SW 1271 (cell line): ENCODE measurements around the gene MAP4K4.

Source experiments
- DNase-seq, 2 experiments: peaks; one replicate each; lab custom pipeline; 2025; lab: John Stamatoyannopoulos, UW

The MAP4K4 gene

DNA sequence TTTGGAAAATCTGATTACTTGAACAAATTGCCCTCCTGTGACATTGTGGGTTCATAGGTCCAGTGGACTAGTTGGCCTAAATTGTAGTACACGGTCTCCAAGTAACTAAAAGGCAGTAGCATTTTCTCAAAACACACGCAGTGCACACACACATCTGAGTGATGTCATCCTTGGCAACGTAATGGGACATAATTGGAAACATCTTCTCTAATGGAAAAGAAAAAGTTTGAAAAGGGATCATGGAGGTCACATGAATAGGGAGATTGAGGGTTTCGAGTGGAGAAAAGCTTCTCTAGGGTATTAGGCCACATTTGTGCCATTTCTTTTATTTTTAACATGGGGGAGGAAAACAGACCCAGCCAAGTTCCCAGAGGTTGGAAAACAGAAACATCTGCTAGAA is 93.3 kb downstream of the MAP4K4 start:
- no peak for DNase-seq

- DNase-seq: no peak
Observed at GRCh38 chr2:101792208-101792607, 94.7 kb downstream of the MAP4K4 start.

- DNase-seq: peak in 1 of 2 experiments; percentile 14
Observed at GRCh38 chr2:101793277-101793969, 95.9 kb downstream of the MAP4K4 start.

GRCh38 chr2:101794141-101794540 is 96.6 kb downstream of the MAP4K4 start:
- no peak for DNase-seq

DNA sequence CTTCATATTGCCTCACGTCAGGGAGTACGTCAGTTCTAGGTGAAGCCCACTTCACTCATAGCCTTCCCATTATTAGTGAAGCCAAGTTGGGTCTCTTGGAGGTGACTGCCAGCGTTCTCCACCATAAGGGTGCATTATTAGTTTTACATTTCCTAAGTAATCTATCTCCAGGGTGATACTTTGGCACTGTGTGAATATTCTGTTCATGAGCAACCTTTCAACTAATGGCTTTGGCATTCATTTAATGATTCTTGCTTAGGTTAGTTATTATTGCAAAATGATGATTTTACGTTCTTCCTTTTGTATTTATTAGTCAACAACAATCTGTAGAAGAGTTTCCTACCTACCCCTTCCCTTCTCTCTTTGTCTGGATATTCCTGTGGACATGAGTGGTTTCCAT is 97.5 kb downstream of the MAP4K4 start:
- no peak for DNase-seq

DNA sequence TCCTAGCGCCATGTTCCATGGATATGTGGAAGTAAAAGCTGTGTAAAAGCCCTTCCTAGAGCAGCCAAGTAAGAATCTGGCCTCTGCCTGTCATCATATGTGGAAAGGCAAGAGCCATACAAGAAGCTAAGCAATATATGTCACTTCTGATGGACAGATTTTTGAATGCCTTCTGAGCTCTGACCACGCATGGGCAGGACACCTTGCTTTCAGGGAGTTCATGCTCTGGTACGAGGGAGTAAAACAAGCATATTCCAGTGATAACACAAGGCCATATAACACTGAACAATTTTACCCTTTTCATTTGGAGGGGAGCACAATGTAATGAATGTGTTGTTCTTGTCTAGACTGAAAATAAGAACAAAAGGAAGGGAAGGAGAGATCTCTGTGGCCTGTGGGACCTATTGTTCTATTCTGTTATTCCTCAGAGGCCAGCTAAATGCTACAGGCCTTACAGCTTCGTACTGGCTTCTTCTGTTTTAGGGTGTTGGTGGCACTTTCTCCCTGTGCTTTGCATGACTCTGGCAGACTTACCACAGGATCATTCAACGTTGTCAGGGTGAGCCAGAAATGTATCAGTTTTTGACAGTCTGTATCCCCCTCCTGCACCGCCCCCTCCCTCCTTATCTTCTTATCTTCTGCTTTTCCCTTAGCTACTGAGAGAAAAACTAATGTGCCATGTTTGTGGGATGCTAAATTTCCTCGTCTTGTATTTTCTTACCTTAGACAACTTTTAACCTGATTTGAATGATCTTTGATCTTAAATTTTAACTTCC is 99.5 kb downstream of the MAP4K4 start:
- no peak for DNase-seq

GRCh38 chr2:101801496-101801895 is 104.0 kb downstream of the MAP4K4 start:
- no peak for DNase-seq

DNA sequence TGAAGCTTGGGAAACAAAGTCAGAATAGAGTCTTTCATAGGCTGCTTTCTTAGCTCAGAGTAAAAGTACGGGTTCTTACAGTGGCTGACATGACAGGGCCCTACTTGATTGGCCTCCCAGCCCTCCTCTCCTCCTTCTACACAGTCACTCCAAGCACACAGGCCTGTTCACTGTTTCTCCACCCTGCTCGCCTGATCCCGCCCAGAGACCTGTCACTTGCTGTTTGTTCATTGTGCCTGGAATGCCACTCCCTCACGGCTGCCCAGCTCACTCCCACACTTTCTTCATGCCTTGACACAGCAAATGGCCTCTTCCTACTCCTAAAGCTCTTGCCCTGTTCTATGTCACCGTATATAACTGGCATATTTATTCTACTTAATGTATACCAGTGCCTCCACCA is 104.8 kb downstream of the MAP4K4 start:
- DNase-seq: no peak

DNA sequence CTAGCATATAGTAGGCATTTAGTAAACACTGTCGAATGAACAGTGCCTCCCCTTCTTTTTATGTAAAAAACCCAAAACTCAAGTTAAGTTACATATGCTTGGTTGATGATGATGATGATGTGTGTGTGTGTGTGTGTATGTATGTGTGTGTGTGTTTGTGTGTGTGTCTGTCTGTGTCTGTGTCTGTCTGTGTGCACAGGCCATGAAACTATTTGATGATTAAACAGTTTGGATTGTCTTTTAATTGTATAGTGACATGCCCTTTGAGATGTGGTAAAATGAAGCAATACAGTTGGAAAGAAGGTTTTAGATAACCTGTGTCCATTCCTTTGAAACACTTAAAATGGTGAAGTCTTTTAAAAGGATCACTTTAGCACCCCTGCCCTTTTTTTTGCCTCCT is 105.6 kb downstream of the MAP4K4 start:
- DNase-seq: peak in 1 of 2 experiments; percentile 37

- no peak for DNase-seq
Observed at GRCh38 chr2:101803945-101804696, 106.6 kb downstream of the MAP4K4 start.

DNA sequence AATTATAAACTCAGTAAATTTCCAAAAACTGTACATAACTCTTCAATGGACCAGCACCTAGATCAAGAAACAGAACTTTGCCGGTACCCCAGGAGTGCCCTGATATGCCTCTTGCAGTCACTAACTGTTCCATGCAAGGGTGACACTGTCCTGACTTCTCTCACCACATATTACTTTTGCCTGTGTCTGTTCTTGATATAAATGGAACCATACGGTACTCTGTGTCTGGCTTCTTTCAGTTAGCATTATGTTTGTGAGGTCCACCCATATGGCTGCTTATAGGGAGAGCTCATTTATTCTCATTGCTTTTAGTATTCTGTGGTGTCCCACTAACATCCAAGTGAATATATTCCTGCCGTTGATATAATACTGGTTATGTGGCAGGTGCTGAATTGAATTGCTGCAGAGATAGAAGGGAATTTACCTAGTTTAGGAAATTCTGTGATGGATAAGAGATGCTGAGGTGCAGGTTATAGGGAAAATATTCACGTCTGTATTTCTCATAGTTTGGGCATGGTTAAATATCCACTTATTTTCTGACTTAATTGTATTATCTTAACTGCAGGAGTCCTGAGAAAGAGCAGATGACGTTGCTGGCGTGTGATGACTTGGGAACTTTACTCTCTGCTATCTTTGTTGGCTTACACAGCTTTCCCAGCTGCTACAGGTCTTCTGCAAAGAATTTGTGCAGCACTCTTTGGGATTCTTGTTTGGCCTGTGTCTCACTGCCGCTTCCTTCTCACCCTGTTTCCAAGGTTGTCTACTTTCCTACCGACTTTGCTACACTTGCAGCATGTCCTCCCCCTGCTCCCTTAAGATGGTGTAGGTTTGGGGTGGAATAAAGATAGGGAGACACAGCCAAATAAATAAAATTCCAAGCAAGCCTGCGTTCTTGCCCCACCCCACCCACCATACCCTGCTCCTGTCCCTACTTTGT is 107.9 kb downstream of the MAP4K4 start:
- no peak for DNase-seq

GRCh38 chr2:101806123-101806522 is 108.6 kb downstream of the MAP4K4 start:
- DNase-seq: peak; percentile 66 to 82

- DNase-seq: no peak
Observed at GRCh38 chr2:101806701-101807100, 109.2 kb downstream of the MAP4K4 start.

- DNase-seq: no peak
Observed at GRCh38 chr2:101807242-101807641, 109.7 kb downstream of the MAP4K4 start.

GRCh38 chr2:101808006-101808562 is 110.6 kb downstream of the MAP4K4 start:
- no peak for DNase-seq

GRCh38 chr2:101809698-101810097 is 112.2 kb downstream of the MAP4K4 start:
- DNase-seq: no peak

GRCh38 chr2:101811226-101812015 is 113.9 kb downstream of the MAP4K4 start:
- no peak for DNase-seq

- DNase-seq: no peak
Observed at GRCh38 chr2:101812226-101812625, 114.7 kb downstream of the MAP4K4 start.

- DNase-seq: no peak
Observed at GRCh38 chr2:101814752-101815151, 117.2 kb downstream of the MAP4K4 start.

GRCh38 chr2:101815154-101815553 is 117.6 kb downstream of the MAP4K4 start:
- no peak for DNase-seq
